Ectodermal cell (in vitro differentiated cells): ENCODE data around the gene KHDC4. TPM values are rescaled to one million over a fixed set of nuclear protein-coding genes. Genes with fewer than 3 reads are reported as not detected.
A peak's percentile ranks its signal among the peaks of the same experiment; 100 is the strongest.

Experiments
- H3K27ac ChIP-seq: 2 replicates; pipeline ENCODE4 v1.7.0; 2013; ENCODE audit warnings: mild to moderate bottlenecking, low read depth, low read length; ENCODE audit not compliant: insufficient read depth, poor library complexity, severe bottlenecking
- H3K27me3 ChIP-seq: 2 replicates; pipeline ENCODE4 v1.7.0; 2013; ENCODE audit warnings: mild to moderate bottlenecking, low read length; ENCODE audit not compliant: insufficient read depth, control insufficient read depth, poor library complexity, severe bottlenecking
- H3K36me3 ChIP-seq: one replicate; pipeline ENCODE4 v1.7.0; 2013; ENCODE audit warnings: low read length; ENCODE audit not compliant: control insufficient read depth, insufficient read depth
- H3K4me1 ChIP-seq: one replicate; pipeline ENCODE4 v1.7.0; 2013; ENCODE audit warnings: low read length; ENCODE audit not compliant: control insufficient read depth, insufficient read depth
- H3K4me3 ChIP-seq: 2 replicates; pipeline ENCODE4 v1.7.0; 2013; ENCODE audit warnings: low read depth, low read length, control low read depth; ENCODE audit not compliant: insufficient read depth
- H3K9me3 ChIP-seq: 2 replicates; pipeline ENCODE4 v1.7.0; 2013; ENCODE audit warnings: mild to moderate bottlenecking, low read length, moderate library complexity; ENCODE audit not compliant: control insufficient read depth
- WGBS, 2 experiments: methylation state at CpG; one replicate each; pipeline ENCODE4 v1.1.7; 2013; ENCODE audit warnings: missing lambda C conversion rate in 2 of 2; 5-methylcytosine and 5-hydroxymethylcytosine counted together
- polyA plus RNA-seq, 4 experiments: library from polyadenylated mRNA; stranded (reverse); fragments of 50-300 nt; gene quantifications; one replicate each; pipeline ENCODE4 v1.2.3, GENCODE V29; 2013

KHDC4 gene
- 76.7 TPM for polyA plus RNA-seq (2013, experiment 1 of 4)
- 72.3 TPM for polyA plus RNA-seq (2013, experiment 2 of 4)
- 59.3 TPM for polyA plus RNA-seq (2013, experiment 3 of 4)
- polyA plus RNA-seq (2013, experiment 4 of 4), result 68.1 TPM

GRCh38 chr1:155934097-155934935 lies at the start of gene KHDC4:
KHDC4 (minus strand) TSS chr1:155934413; CDS start chr1:155934373, 40 bp downstream.
- Histone ChIP-seq H3K27ac (peak within 1 kb of the TSS; percentile 72), H3K4me3 (peak within 1 kb of the TSS; percentile 99), H3K36me3 (peaks cover 23% of the 10 kb centered on the region), H3K9me3 (no peaks in the 10 kb centered on the region), H3K27me3 (no peaks in the 10 kb centered on the region), H3K4me1 (peaks cover 18% of the 10 kb centered on the region)
- 2 to 3% methylated on average over 50 of the region's 50 CpGs for WGBS, 2 experiments

DNA sequence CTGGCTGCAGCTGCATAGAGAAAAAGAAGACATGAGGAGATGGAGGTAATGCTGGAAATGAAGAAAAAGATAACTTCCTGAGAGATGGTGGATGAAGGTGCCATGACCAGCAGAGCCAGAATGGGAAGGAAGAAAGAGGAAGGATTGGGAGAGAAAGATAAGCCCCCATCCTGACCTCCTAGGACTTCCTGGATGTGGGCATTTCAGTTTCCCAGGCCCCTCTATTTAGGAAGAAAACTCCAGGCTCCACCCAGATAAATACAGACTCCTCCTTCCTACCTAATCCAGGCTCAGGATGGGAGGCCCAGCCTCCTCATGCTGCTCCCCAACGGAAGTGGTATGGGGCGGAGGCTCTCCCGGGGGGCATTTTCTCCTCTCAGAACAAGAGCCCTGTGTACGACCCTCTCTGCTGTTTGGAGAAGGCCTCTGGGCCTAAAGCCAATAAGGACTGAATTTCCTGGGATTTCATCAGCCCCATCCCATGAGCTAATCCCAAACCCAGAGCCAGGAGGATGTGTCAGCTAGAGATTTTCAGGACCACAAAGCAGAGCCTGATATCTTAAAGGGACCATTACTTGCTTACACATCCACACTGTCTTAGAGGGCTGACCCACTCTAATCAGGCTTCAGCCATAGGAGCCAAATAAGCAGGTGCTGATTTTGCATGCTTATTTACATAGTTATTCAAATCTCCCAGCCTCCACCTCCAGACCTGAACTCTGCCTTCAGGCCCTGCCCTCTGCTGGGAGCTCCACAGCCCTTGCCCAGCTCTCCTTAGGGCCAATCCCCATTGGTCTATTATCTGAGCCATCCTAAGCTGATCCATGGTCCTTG lies 49.2 kb upstream of the KHDC4 start:
- Histone ChIP-seq H3K4me3 (no peak overlapping the region), H3K27me3 (no peaks in the 10 kb centered on the region), H3K4me1 (peaks cover 16% of the 10 kb centered on the region), H3K36me3 (no peaks in the 10 kb centered on the region), H3K27ac (peak overlapping the region; percentile 44), H3K9me3 (no peaks in the 10 kb centered on the region)
- 73 to 75% methylated on average over 4 of the region's 4 CpGs for WGBS, 2 experiments

DNA sequence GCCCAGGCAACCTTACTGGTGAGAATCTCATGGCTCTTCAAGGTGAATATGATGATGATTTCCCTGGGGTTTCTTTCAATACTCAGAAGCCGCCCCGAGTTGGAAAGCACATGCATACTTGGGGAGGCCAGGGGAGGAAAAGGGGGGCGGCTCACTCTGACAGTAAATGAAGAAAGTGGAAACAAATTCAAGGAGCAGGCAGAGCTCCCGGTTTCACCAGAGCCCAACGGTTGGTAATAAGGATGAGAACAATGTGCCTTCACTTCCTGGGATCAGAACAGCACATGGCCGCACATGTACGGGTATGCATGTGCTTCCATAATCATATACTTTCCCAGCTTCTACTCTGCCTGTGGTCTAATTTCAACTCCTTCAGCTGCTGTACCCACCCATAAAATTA lies 47.9 kb upstream of the KHDC4 start:
- Histone ChIP-seq H3K36me3 (no peaks in the 10 kb centered on the region), H3K27ac (no peak overlapping the region), H3K27me3 (no peaks in the 10 kb centered on the region), H3K4me3 (no peak overlapping the region), H3K9me3 (no peaks in the 10 kb centered on the region), H3K4me1 (peaks cover 16% of the 10 kb centered on the region)
- 91 to 94% methylated on average over 7 of the region's 7 CpGs for WGBS, 2 experiments

GRCh38 chr1:155981266-155982088 lies 47.3 kb upstream of the KHDC4 start:
- Histone ChIP-seq H3K4me3 (no peak overlapping the region), H3K27ac (no peak overlapping the region), H3K9me3 (no peaks in the 10 kb centered on the region), H3K27me3 (no peaks in the 10 kb centered on the region), H3K4me1 (peaks cover 16% of the 10 kb centered on the region), H3K36me3 (no peaks in the 10 kb centered on the region)
- WGBS, 2 experiments, result 82 to 83% methylated on average over 6 of the region's 6 CpGs

DNA sequence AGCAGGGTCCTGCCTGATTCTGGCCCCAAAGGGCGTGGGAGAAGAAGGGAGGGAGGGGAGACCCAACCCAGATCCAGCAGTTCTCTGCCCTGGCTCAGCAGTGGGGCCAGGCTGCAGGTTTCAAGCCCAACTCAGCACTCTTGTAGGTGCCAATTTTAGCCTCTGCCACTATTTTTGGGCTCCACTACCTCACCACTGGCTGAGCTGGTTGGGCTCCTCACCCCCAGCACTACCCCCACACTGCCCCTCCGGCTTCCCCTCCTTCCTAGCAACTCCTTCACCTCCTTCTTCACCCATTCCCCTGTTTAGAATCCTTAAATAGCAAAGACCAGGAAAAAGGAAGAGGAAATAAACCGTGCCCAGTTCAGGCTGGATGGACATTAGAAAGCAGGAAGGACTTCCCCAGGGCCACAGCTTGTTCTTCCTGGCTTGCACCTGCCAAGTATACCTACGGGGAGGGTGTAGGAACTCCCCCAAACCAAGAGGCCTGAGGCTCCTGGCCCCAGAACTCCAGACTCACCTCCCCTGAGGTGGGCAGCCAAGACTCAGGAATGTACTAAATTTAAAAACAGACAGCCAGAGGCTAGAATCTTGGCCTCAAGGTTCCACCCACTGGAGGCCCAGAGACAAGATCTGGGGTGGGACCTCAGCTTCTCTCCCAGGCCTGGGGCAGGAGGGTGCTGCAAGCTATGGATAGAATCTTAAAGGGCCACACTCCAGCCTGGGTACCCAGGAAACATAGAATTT lies 45.6 kb upstream of the KHDC4 start:
- Histone ChIP-seq H3K27me3 (no peaks in the 10 kb centered on the region), H3K9me3 (no peaks in the 10 kb centered on the region), H3K4me1 (peaks cover 25% of the 10 kb centered on the region), H3K4me3 (peak overlapping the region; percentile 61), H3K27ac (peak overlapping the region; percentile 92), H3K36me3 (no peaks in the 10 kb centered on the region)
- WGBS, 2 experiments, result 67 to 73% methylated on average over 4 of the region's 4 CpGs

DNA sequence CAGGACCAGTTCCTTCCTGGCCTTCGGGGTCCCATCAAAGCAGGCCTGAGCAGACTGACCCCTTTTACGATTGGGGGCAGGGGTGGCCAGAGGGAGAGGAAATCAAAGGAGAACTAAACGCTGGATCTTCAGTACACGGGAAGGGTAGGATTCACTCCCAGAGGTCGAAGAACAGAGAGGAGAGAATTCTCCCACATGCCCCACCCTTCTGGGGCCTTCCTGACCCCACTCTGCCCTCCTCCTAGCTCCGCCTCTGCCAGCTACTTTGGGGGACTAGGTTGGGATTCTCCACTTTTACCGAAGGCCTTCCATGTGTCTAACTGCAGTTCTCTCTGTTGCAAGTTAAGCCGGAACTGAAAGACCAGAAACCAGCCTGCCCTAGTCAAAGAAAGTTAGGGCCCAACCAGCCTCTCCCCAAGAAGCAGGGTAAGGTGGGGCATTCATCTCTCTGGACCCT lies 44.8 kb upstream of the KHDC4 start:
- Histone ChIP-seq H3K27ac (peak overlapping the region; percentile 92), H3K27me3 (no peaks in the 10 kb centered on the region), H3K4me1 (peaks cover 29% of the 10 kb centered on the region), H3K36me3 (no peaks in the 10 kb centered on the region), H3K4me3 (peak overlapping the region; percentile 61), H3K9me3 (no peaks in the 10 kb centered on the region)
- 6 to 9% methylated on average over 8 of the region's 8 CpGs for WGBS, 2 experiments

- 0% methylated on average over 52 of the region's 52 CpGs for WGBS, 2 experiments
- Histone ChIP-seq H3K27me3 (no peaks in the 10 kb centered on the region), H3K4me1 (peaks cover 30% of the 10 kb centered on the region), H3K9me3 (no peaks in the 10 kb centered on the region), H3K4me3 (peak within 1 kb of the TSS; percentile 61), H3K27ac (peak within 1 kb of the TSS; percentile 92), H3K36me3 (no peaks in the 10 kb centered on the region)
Observed at GRCh38 chr1:155978325-155978972, 44.2 kb upstream of the KHDC4 start, which contains the start of gene ARHGEF2. ARHGEF2 (minus strand) TSS chr1:155978547; CDS start chr1:155978427, 120 bp downstream.

DNA sequence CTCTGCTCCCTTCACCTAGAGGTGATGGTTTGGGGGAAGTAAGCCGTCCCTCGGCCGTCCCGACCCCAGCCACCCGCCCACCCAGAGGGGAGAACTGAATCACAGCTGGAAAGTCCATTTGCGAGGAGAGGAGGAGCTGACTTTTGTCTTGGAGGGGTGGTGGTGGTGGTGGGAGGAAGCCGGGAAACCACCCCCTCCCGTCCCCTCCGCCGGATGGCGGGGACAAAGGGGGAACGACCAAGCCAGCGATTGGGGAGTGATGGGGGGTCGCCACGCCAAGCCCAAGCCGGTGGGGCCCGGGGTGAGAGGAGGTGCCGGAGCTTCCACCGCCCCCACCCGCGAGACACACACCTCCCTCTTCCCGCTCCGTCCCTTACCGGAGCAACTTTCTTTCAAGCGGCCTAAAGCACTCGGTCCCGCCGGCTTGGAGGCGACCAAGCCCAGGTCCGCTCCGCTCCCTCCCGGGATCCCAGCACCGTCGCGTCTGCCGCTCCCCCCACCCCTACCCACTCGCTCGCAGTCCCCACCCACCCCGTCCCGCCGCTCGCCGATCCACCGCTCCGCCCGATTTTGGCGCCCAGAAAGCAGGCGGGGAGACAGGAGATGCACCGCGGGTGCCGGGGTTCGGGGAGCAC lies 43.6 kb upstream of the KHDC4 start:
- 0% methylated on average over 52 of the region's 52 CpGs for WGBS, 2 experiments
- H3K4me3 ChIP-seq, result peak overlapping the region; percentile 61
- H3K9me3 ChIP-seq, result no peaks in the 10 kb centered on the region
- no peaks in the 10 kb centered on the region for H3K36me3 ChIP-seq
- H3K4me1 ChIP-seq, result peaks cover 30% of the 10 kb centered on the region
- peak overlapping the region; percentile 92 for H3K27ac ChIP-seq
- no peaks in the 10 kb centered on the region for H3K27me3 ChIP-seq
